ENCODE results near the gene ERGIC3.
"Not testable (repeated sequence)": the region's sequence is repeated elsewhere in the genome, so short reads cannot be mapped to it uniquely, and the experiment has no call there.

The ERGIC3 gene

GRCh38 chr20:35517125-35517524 lies 24.8 kb upstream of the ERGIC3 start:
- no peaks in the 10 kb centered on the region for H3K9me3 ChIP-seq (ENCODE audit: low read length)
- no peak for TF ChIP-seq EZH2 (IDR thresholded peaks at IDR 0.05; ENCODE audit: borderline replicate concordance, low read length)
- TF ChIP-seq, protein P1, sequence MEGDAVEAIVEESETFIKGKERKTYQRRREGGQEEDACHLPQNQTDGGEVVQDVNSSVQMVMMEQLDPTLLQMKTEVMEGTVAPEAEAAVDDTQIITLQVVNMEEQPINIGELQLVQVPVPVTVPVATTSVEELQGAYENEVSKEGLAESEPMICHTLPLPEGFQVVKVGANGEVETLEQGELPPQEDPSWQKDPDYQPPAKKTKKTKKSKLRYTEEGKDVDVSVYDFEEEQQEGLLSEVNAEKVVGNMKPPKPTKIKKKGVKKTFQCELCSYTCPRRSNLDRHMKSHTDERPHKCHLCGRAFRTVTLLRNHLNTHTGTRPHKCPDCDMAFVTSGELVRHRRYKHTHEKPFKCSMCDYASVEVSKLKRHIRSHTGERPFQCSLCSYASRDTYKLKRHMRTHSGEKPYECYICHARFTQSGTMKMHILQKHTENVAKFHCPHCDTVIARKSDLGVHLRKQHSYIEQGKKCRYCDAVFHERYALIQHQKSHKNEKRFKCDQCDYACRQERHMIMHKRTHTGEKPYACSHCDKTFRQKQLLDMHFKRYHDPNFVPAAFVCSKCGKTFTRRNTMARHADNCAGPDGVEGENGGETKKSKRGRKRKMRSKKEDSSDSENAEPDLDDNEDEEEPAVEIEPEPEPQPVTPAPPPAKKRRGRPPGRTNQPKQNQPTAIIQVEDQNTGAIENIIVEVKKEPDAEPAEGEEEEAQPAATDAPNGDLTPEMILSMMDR (IDR thresholded peaks at IDR 0.05; ENCODE audit: low read length) = no peak
- H3K4me1 ChIP-seq (ENCODE audit: insufficient read depth, low read length, severe bottlenecking) = peaks cover 3% of the 10 kb centered on the region
- H3K9ac ChIP-seq (ENCODE audit: low read length) = no peak overlapping the region
- no peaks in the 10 kb centered on the region for H3K27me3 ChIP-seq (ENCODE audit: insufficient read depth, low read length)
- no peaks in the 10 kb centered on the region for H3F3A ChIP-seq (ENCODE audit: insufficient read depth, low read length)
- H3K4me3 ChIP-seq (ENCODE audit: low read depth, low read length, poor library complexity, severe bottlenecking) = no peak overlapping the region
- peaks cover 13% of the 10 kb centered on the region; the same call in 1 of the 2 replicates for H3K36me3 ChIP-seq (ENCODE audit: insufficient read depth, low read length)
- no peak overlapping the region for H3K4me2 ChIP-seq (ENCODE audit: low read length)
- no peak overlapping the region for H3K27ac ChIP-seq (ENCODE audit: low read depth, low read length, poor library complexity, severe bottlenecking)
- no peak overlapping the region for H2AFZ ChIP-seq (ENCODE audit: low read length)
- H3K79me2 ChIP-seq (ENCODE audit: insufficient read depth, low read length) = no peaks in the 10 kb centered on the region
- H4K20me1 ChIP-seq (ENCODE audit: insufficient read depth, low read length) = no peaks in the 10 kb centered on the region
- no peaks in the 10 kb centered on the region for H3K9me2 ChIP-seq (ENCODE audit: low read depth, low read length)

DNA sequence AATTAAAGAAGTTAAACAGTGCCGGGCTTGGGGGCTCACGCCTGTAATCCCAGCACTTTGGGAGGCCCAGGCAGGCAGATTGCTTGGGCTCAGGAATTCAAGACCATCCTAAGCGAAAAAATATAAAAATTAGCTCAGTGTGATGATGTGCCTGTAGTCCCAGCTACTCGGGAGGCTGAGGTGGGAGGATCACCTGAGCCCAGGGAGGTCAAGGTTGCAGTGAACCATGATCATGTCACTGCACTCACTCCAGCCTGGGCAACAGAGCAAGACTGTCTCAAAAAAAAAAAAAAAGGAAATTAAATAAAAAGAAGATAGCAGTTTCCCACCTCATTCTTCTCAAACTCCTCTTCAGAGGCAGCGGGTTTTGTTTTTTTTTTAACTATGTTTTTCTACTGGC lies 24.1 kb upstream of the ERGIC3 start:
- not testable (repeated sequence) for H2AFZ ChIP-seq (ENCODE audit: low read length); H3K79me2 ChIP-seq (ENCODE audit: insufficient read depth, low read length); H3F3A ChIP-seq (ENCODE audit: insufficient read depth, low read length); H3K9ac ChIP-seq (ENCODE audit: low read length); H3K27me3 ChIP-seq (ENCODE audit: insufficient read depth, low read length); H3K9me2 ChIP-seq (ENCODE audit: low read depth, low read length); H3K4me1 ChIP-seq (ENCODE audit: insufficient read depth, low read length, severe bottlenecking); H3K4me2 ChIP-seq (ENCODE audit: low read length); H3K9me3 ChIP-seq (ENCODE audit: low read length); H3K27ac ChIP-seq (ENCODE audit: low read depth, low read length, poor library complexity, severe bottlenecking); H4K20me1 ChIP-seq (ENCODE audit: insufficient read depth, low read length); H3K36me3 ChIP-seq (ENCODE audit: insufficient read depth, low read length); H3K4me3 ChIP-seq (ENCODE audit: low read depth, low read length, poor library complexity, severe bottlenecking)

GRCh38 chr20:35518955-35519354 lies 22.9 kb upstream of the ERGIC3 start:
- Histone ChIP-seq H3K79me2 (ENCODE audit: insufficient read depth, low read length) (no peaks in the 10 kb centered on the region), H4K20me1 (ENCODE audit: insufficient read depth, low read length) (no peaks in the 10 kb centered on the region), H3F3A (ENCODE audit: insufficient read depth, low read length) (no peaks in the 10 kb centered on the region), H3K9me2 (ENCODE audit: low read depth, low read length) (no peaks in the 10 kb centered on the region), H3K4me1 (ENCODE audit: insufficient read depth, low read length, severe bottlenecking) (peaks cover 3% of the 10 kb centered on the region), H3K9me3 (ENCODE audit: low read length) (no peaks in the 10 kb centered on the region), H2AFZ (ENCODE audit: low read length) (no peak overlapping the region), H3K9ac (ENCODE audit: low read length) (no peak overlapping the region), H3K36me3 (ENCODE audit: insufficient read depth, low read length) (peaks cover 2% of the 10 kb centered on the region; the same call in 1 of the 2 replicates), H3K4me3 (ENCODE audit: low read depth, low read length, poor library complexity, severe bottlenecking) (no peak overlapping the region), H3K27me3 (ENCODE audit: insufficient read depth, low read length) (no peaks in the 10 kb centered on the region), H3K4me2 (ENCODE audit: low read length) (no peak overlapping the region), H3K27ac (ENCODE audit: low read depth, low read length, poor library complexity, severe bottlenecking) (no peak overlapping the region)
- TF ChIP-seq, protein P1 (IDR thresholded peaks at IDR 0.05; ENCODE audit: low read length) = no peak
- TF ChIP-seq EZH2 (IDR thresholded peaks at IDR 0.05; ENCODE audit: borderline replicate concordance, low read length) = no peak

DNA sequence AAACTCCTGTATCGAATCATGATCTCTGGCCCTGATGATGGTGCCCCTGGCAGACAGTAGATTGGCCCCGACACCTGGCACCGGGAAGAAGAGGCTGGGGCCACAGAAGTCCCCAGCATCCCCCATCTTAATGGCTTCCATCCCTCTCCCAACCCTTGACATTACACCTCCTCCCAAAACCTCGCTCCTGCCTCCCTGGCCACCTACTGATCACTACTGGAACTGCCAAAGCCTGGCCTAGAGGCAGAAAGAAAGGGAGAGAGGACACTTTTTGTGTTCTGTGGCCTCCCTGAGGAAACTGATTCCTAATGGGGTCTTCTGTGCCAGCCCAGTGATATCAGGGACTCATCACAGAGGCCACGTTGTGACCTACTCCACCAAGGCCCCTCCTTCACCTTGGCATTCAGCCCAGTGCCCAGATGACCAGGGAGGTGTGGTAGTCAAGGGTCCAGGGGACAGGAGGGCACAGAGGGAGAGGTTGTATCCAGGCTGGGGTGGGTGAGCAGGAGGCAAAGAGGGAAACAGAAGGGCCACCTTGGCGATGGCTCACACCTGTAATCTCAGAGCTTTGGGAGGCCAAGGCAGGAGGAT lies 18.5 kb upstream of the ERGIC3 start:
- Histone ChIP-seq H3K79me2 (ENCODE audit: insufficient read depth, low read length) (no peaks in the 10 kb centered on the region), H3K36me3 (ENCODE audit: insufficient read depth, low read length) (no peaks in the 10 kb centered on the region), H3K27me3 (ENCODE audit: insufficient read depth, low read length) (no peaks in the 10 kb centered on the region), H3F3A (ENCODE audit: insufficient read depth, low read length) (no peaks in the 10 kb centered on the region), H3K4me1 (ENCODE audit: insufficient read depth, low read length, severe bottlenecking) (no peaks in the 10 kb centered on the region), H3K27ac (ENCODE audit: low read depth, low read length, poor library complexity, severe bottlenecking) (no peak overlapping the region), H3K4me3 (ENCODE audit: low read depth, low read length, poor library complexity, severe bottlenecking) (no peak overlapping the region), H3K9ac (ENCODE audit: low read length) (no peak overlapping the region), H3K4me2 (ENCODE audit: low read length) (no peak overlapping the region), H4K20me1 (ENCODE audit: insufficient read depth, low read length) (no peaks in the 10 kb centered on the region), H3K9me2 (ENCODE audit: low read depth, low read length) (no peaks in the 10 kb centered on the region), H2AFZ (ENCODE audit: low read length) (no peak overlapping the region), H3K9me3 (ENCODE audit: low read length) (no peaks in the 10 kb centered on the region; the same call in 1 of the 2 replicates)
- TF ChIP-seq, protein P1 (IDR thresholded peaks at IDR 0.05; ENCODE audit: low read length) = peak; percentile 54
- no peak for TF ChIP-seq EZH2 (IDR thresholded peaks at IDR 0.05; ENCODE audit: borderline replicate concordance, low read length)
